Nucleus accumbens (tissue), 56 donors: ENCODE results near the gene DFFA.

Experiments used
- DNase-seq, 56 donors: peaks; one replicate each; lab custom pipeline; 2025; lab: John Stamatoyannopoulos, UW

DFFA gene

GRCh38 chr1:10472220-10473144 lies at the start of gene DFFA:
Gene DFFA (minus strand): TSS chr1:10472529. CDS start chr1:10472458, 71 bp downstream.
- DNase-seq, result peak; percentile 23 to 98 (median 90)

GRCh38 chr1:10521537-10522157 lies 49.3 kb upstream of the DFFA start:
- no peak for DNase-seq

GRCh38 chr1:10520952-10521351 lies 48.6 kb upstream of the DFFA start:
- no peak for DNase-seq

- DNase-seq, result no peak
Measured at GRCh38 chr1:10520497-10520896, 48.2 kb upstream of the DFFA start.

GRCh38 chr1:10519016-10519417 lies 46.7 kb upstream of the DFFA start:
- no peak for DNase-seq

- no peak for DNase-seq
Measured at GRCh38 chr1:10517677-10517982, 45.3 kb upstream of the DFFA start.

GRCh38 chr1:10516925-10517676 lies 44.8 kb upstream of the DFFA start:
- no peak for DNase-seq

GRCh38 chr1:10515976-10516750 lies 43.8 kb upstream of the DFFA start:
- DNase-seq, result no peak

GRCh38 chr1:10515301-10515975 lies 43.1 kb upstream of the DFFA start:
- no peak for DNase-seq

GRCh38 chr1:10514490-10515235 lies 42.3 kb upstream of the DFFA start:
- DNase-seq, result peak in 2 of 56 donors; percentile 8 to 13

GRCh38 chr1:10513199-10513598 lies 40.9 kb upstream of the DFFA start:
- DNase-seq, result no peak

GRCh38 chr1:10511494-10511885 lies 39.2 kb upstream of the DFFA start:
- no peak for DNase-seq

GRCh38 chr1:10510520-10511493 lies 38.5 kb upstream of the DFFA start:
- peak in 7 of 56 donors; percentile 12 to 38 (median 16) for DNase-seq

GRCh38 chr1:10509809-10510509 lies 37.6 kb upstream of the DFFA start:
- no peak for DNase-seq

- DNase-seq, result no peak
Measured at GRCh38 chr1:10508511-10508951, 36.2 kb upstream of the DFFA start.

GRCh38 chr1:10507111-10507879 lies 35.0 kb upstream of the DFFA start:
- peak in 38 of 56 donors; percentile 4 to 60 (median 23) for DNase-seq
